Psoas muscle (tissue), 8 donors: ENCODE measurements around the gene PHLDB3. TPM values are rescaled to one million over a fixed set of nuclear protein-coding genes. Genes with fewer than 3 reads are reported as not detected.

Experiments
- ATAC-seq, 4 donors: fragments of 200-7000 bp; cut with Tn5 transposase; one replicate each; pipeline ENCODE4 v1.9.1; 2020; ENCODE audit warnings: moderate library complexity in 3 of 4, mild to moderate bottlenecking in 2 of 4
- DNase-seq, 2 donors: peaks; one replicate each; pipeline ENCODE4 v3.0.0-alpha.2; 2020
- H3K27ac ChIP-seq: fragments of 200-600 bp; one replicate; pipeline ENCODE4 v1.8.0; 2022
- H3K27me3 ChIP-seq, 3 donors: fragments of 200-600 bp in 1 of 3; one replicate each; pipeline versions ENCODE4 v1.6.1 to v1.8.0; 2013 to 2022; ENCODE audit warnings: low read length in 2 of 3, mild to moderate bottlenecking in 2 of 3, moderate library complexity in 1 of 3; ENCODE audit not compliant: insufficient read depth in 3 of 3
- H3K36me3 ChIP-seq, 2 donors: fragments of 200-600 bp in 1 of 2; one replicate each; pipeline versions ENCODE4 v1.6.1 to v1.8.0; 2013 to 2022; ENCODE audit warnings: low read depth in 1 of 2, mild to moderate bottlenecking in 1 of 2, moderate library complexity in 1 of 2; ENCODE audit not compliant: insufficient read depth in 1 of 2
- H3K4me1 ChIP-seq: fragments of 200-600 bp; one replicate; pipeline ENCODE4 v1.8.0; 2022
- H3K4me3 ChIP-seq: fragments of 200-600 bp; one replicate; pipeline ENCODE4 v1.8.0; 2022; ENCODE audit warnings: mild to moderate bottlenecking
- H3K9me3 ChIP-seq: fragments of 200-600 bp; one replicate; pipeline ENCODE4 v1.8.0; 2022
- WGBS, 3 donors: extraction: QIAGEN DNeasy Blood & Tissue Kit; methylation state at CpG; one replicate each; pipeline versions ENCODE4 v1.1.6 to v1.1.7; 2013; 5-methylcytosine and 5-hydroxymethylcytosine counted together
- intact Hi-C, 2 donors: fragments of 100-400 bp; cut with DNase I; formaldehyde crosslinking; loops; one replicate each; pipeline versions ENCODE4 v1.11.0 to v1.14.2; 2022
- polyA plus RNA-seq, 3 donors: library from polyadenylated mRNA; stranded (reverse); fragments of 200-250 nt; gene quantifications; one replicate each; pipeline ENCODE4 v1.2.3, GENCODE V29; 2013
- total RNA-seq, 4 donors: library from RNA; stranded (reverse); fragmentation: NEBNext Ultra II Directional in 2 of 4; extraction: Animal tissue kit (Norgen Biotek cat#: 25700) in 2 of 4; gene quantifications; one replicate each; pipeline versions ENCODE4 v1.2.1 to v1.2.4, GENCODE V29; 2021 to 2023
- TF ChIP-seq, protein P1 (sequence below): fragments of 200-600 bp; IDR thresholded peaks from one replicate; pipeline ENCODE4 v1.8.0; 2022; ENCODE audit warnings: antibody characterized with exemption
- donor health status: healthy with polysubstance abuse.
- donor health status: DM: no; HTN: no; CAD: no; lungs with moderate emphysema.
- donor health status: Bipolar disorder and iron deficiency.
- donor health status: healthy.
- donor health status: DM: yes; HTN: yes; CAD: no.
- donor health status: DM: no; HTN: no; CAD: no.
- donor health status: DM: no; HTN: no; CAD: no.
- donor health status: DM: yes; HTN: yes; CAD: no.

The PHLDB3 gene
- total and polyA plus RNA-seq, 7 donors, result 2.0 to 5.7 (median 4.5) TPM

DNA sequence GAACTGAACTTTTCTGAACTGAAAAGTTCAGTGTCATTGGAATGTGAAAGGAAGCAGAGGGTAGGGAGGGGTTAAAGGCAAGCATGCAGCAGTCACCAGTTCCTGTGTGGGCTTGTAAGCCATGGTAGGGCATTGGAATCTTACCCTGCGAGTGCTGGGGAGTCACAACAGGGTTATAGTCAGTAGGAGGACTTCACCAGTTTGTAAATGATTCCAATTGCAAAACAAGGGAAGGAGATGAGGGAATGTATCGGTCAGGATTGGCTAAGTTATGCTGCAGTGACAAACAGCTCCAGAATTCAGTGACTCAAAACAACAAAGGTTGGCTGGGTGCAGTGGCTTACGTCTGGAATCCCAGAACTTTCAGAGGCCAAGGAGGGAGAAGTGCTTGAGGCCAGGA is 52.0 kb downstream of the PHLDB3 start:
- intact Hi-C loops, result no loop called here
- Histone ChIP-seq H3K4me1 (no peaks in the 10 kb centered on the region), H3K4me3 (no peak overlapping the region), H3K27me3 (no peaks in the 10 kb centered on the region), H3K9me3 (no peaks in the 10 kb centered on the region), H3K27ac (no peak overlapping the region), H3K36me3 (no peaks in the 10 kb centered on the region)
- WGBS, 3 donors, result 58 to 59% (median 59%) methylated on average over 3 of the region's 3 CpGs
- TF ChIP-seq, protein P1, sequence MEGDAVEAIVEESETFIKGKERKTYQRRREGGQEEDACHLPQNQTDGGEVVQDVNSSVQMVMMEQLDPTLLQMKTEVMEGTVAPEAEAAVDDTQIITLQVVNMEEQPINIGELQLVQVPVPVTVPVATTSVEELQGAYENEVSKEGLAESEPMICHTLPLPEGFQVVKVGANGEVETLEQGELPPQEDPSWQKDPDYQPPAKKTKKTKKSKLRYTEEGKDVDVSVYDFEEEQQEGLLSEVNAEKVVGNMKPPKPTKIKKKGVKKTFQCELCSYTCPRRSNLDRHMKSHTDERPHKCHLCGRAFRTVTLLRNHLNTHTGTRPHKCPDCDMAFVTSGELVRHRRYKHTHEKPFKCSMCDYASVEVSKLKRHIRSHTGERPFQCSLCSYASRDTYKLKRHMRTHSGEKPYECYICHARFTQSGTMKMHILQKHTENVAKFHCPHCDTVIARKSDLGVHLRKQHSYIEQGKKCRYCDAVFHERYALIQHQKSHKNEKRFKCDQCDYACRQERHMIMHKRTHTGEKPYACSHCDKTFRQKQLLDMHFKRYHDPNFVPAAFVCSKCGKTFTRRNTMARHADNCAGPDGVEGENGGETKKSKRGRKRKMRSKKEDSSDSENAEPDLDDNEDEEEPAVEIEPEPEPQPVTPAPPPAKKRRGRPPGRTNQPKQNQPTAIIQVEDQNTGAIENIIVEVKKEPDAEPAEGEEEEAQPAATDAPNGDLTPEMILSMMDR, result no peak
- no peak for DNase-seq
- no peak for ATAC-seq

GRCh38 chr19:43450545-43450997 is 54.0 kb downstream of the PHLDB3 start:
- ATAC-seq (no peak), DNase-seq (no peak)
- intact Hi-C loops, result no loop called here
- 63 to 80% (median 70%) methylated on average over 2 of the region's 2 CpGs for WGBS, 3 donors
- Histone ChIP-seq H3K36me3 (no peaks in the 10 kb centered on the region), H3K9me3 (no peaks in the 10 kb centered on the region), H3K27ac (no peak overlapping the region), H3K4me1 (no peaks in the 10 kb centered on the region), H3K4me3 (no peak overlapping the region), H3K27me3 (no peaks in the 10 kb centered on the region)
- TF ChIP-seq, protein P1, result no peak

DNA sequence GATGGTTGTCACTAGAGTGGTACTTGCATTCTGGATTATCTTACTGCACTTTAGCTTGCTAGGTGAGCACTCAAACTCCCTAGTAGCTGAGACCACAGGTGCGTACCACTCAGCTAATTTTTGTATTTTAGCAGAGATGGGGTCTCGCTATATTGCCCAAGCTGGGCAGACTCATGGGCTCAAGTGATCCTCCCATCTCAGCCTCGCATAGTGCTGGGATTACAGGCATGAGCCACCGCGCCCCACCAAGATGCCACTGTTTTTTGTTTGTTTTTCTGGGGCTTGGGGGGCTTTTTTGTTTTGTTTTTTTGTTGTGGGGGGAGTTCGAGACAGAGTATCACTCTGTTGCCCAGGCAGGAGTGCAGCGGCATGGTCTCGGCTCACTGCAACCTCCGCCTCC is 56.9 kb downstream of the PHLDB3 start:
- no peaks in the 10 kb centered on the region for H3K36me3 ChIP-seq
- H3K4me3 ChIP-seq, result no peak overlapping the region
- no peaks in the 10 kb centered on the region for H3K9me3 ChIP-seq
- TF ChIP-seq, protein P1, result no peak
- WGBS, 3 donors, result 92 to 97% (median 93%) methylated on average over 9 of the region's 9 CpGs
- DNase-seq (no peak), ATAC-seq (no peak)
- no peaks in the 10 kb centered on the region for H3K27me3 ChIP-seq
- intact Hi-C loops, result loop anchor here (1.0 to 10.0 kb wide), 2 partner anchors 72 to 207 kb away; no protein-coding TSS in a partner anchor
- H3K27ac ChIP-seq, result no peak overlapping the region
- no peaks in the 10 kb centered on the region for H3K4me1 ChIP-seq

- ATAC-seq, result peak; percentile 73 to 91 (median 80)
- Histone ChIP-seq H3K4me1 (no peaks in the 10 kb centered on the region), H3K36me3 (no peaks in the 10 kb centered on the region), H3K9me3 (no peaks in the 10 kb centered on the region), H3K4me3 (no peak overlapping the region), H3K27me3 (no peaks in the 10 kb centered on the region), H3K27ac (no peak overlapping the region)
- intact Hi-C loops, result loop anchor here (1.0 to 10.0 kb wide), 2 partner anchors 72 to 208 kb away; no protein-coding TSS in a partner anchor
- WGBS, 3 donors, result 25 to 29% (median 27%) methylated on average over 14 of the region's 14 CpGs
- peak; percentile 67 to 88 for DNase-seq
- TF ChIP-seq, protein P1, result peak; percentile 97
Measured at GRCh38 chr19:43446746-43447489, 57.6 kb downstream of the PHLDB3 start.
